HG03097 (cell line): ENCODE data around the gene TREML2.
"Not testable (repeated sequence)": the region's sequence is repeated elsewhere in the genome, so short reads cannot be mapped to it uniquely, and the experiment has no call there.

Experiments used
- ATAC-seq: cut with Tn5 transposase; IDR thresholded peaks from one replicate; pipeline ENCODE4 v1.9.1; 2021; ENCODE audit not compliant: unreplicated experiment, low FRiP score

The TREML2 gene

DNA sequence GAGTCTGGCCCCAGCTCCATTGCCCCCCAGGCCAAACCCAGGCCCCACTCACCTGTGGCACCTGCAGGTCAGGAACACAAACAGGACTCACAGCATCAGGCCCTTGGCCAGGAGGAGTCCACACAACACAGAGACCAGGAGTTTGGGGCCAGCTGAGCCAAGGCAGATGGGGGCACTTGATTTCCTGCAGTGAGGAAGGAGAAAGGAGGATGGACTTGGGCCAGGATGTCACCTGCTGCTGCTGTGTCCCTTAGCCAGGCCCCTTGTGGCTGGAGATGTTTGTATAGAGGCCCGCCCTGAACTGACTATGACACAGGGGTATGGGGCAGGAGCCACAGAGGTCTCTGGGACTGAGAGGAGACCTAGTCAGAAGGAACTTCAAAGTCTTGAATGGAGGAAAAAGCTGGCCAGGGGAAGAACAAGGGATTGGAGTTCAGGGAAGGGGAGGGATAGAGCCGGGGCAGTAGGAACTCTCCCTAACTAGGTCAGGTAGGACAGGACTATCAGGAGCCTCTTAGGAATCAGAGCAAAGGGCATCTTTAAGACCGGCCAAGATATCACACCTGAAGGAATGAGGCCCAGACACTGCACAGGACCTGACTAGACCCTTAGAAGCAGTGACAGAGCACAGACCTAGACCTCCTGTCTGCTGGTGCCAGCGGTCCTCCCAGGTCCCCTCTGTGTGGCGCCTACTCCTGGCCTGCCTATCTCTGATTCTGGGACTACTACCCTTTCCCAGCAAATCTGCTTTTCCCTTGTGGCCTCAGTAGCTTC, 8.8 kb upstream of the TREML2 start:
- ATAC-seq, result no peak

DNA sequence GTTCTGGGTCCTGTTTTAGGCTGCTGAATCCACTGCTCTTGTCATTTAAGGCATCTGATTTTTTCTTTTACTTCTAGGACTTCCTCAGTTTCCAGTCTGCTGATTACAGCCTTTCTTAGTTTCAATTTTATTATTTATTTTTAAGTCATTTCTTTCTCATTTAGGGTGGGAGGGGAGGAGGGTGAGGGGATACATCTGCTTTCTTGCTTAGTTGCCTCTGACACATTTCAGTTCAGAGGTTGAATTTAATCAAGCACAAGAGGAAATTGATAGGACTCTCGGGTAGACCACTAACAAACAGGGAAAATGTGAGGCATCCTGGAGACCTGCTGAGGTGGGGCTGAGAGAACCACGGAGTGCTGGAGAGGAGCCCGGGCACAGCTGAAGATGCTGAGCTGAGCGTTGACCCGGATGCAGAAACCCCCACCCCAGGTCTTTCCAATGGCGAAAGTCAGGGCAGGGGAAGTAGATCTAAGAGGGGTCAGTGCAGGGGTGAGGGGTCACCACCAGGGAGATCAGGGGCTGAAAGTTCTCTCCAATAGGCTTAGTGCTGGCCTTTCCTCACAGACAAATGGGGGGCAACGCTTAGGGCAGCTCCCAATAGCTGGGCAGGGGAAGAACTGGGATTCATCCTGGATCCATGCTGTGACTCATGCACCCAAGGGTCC, 7.6 kb upstream of the TREML2 start:
- ATAC-seq, result no peak

DNA sequence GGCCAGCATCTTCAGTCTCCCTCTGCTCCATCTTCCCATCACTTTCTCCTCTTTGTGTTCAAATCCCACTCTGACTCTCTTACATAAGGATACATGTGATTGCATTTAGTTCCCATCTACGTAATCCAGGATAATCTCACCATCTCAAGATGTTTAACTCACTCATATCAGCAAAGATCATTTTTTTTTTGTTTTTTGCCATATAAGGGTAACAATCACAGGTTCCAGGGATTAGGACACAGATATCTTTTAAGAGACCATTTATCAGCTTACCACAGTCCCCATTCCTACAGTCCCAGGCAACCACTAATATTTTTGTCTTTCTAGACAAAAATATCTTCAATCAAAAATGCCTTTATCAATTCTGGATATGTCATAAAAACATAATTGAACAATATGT, 3.2 kb upstream of the TREML2 start:
- ATAC-seq, result no peak

DNA sequence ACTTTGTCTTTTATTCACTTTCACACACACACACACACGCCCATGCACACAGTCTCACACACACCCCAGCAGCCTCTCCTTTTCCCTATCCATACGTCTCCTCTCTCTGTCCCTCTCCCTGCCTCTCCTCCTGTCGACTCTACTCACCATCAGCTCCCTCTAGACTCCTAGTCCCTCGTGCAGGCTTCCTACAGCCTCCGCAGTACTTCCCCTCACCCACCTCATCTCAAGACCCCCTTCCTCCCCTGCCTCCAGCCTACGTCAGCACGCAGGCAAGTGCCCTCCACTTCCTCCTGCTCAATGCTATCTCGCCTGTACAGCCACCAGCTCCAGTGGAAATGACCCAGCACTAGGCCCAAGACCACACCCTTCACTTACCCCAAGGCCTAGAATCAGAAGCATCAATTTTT, 820 bp upstream of the TREML2 start:
- ATAC-seq, result no peak

DNA sequence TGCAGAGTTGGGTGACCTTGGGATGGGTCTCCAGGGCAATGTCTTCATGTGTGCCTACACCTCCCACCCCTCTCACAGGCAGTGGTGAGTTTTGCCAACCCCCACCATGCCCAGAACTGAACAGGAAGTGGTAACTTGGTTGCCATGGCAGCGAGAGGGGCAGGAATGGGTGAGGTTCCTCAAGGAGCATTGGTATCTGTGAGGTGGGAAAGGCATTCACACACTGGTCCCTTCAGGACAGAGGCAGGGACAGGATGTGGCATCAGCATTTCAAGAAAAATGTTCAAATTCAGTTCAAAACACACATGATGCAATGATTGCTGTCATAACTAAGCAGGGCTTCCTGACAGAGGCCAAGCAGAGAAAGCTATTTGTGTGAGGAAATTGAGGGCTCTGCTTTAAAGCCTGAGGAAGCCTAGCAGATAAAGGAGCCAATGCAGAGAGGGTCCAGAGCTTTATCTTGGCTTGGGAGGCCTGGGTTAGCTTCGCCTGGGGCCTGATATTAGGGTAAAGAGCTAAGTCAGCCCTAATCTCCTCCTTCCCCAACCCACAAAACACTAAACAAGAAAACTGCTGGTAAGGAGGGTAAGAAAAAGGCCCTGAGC, 551 bp downstream of the TREML2 start:
- no peak for ATAC-seq

DNA sequence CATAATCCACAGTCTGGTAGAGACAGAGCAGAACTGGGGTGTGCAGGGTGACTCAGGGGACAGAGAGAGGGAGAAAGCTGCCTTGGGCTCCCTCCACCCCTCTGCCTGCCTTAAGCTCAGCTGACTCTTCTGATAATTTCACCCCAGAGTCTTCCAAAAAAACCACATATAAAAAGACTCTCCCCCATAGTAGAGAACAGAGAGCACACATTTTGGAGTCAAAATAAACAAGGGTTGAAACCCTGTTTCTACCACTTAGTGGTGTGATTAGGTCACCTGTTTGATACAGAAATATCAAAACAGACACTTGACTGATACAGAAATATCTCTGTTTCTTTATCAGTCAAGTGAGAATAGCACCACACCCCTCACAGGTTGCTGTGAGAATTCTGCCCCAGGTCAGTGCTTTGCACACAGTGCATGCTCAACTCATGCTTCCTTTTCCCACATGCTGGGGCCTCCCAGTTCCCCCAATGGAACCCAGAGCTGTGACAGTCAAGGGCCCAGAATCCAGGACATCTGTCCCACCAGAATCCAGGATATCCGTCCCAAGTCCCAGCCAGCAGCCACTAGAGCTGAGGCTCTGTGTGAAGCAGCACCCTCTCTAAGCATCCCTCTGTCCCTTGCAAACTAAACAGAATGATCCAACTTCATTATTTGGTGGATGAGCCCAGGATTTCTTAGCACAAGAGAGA, 1.2 kb downstream of the TREML2 start:
- no peak for ATAC-seq

DNA sequence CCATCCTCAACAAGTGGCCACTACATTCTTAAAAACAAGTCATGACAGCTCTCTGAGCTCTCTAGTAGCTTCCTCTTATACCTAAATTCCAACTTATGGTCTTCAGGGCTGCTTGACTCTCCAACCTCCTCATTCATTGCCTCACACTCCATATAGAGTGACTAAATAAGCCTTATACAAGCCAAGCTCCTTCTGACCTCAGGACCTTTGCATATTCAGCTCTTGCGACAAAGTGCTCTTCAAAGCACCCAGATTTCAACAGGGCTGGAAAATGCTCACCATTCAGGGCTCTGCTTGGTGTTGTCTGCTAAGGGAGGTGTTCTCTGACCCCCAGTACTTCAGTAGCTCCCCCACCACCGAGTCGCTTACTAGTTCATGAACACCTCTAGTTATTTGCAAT, 3.7 kb downstream of the TREML2 start:
- ATAC-seq, result no peak

DNA sequence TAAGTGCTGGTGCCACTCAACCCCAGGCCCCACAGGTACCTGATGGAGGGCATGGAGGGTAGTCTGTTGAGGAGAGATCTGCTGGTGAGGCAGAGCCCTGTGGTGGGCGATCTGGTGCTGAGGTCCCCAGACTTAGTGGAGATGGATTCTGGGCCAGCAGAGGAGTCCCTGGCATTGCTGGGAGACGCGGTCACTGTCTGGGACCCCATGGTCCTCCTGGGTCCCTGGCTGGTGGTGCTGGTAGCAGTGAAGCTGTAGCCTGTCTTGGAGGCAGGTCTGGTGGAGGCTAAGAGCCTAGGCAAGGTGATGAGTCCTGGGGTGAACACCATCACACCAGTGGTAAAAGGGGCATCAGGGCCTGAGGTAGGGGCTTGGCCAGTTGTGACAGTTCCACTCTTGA, 6.6 kb downstream of the TREML2 start:
- ATAC-seq, result no peak

DNA sequence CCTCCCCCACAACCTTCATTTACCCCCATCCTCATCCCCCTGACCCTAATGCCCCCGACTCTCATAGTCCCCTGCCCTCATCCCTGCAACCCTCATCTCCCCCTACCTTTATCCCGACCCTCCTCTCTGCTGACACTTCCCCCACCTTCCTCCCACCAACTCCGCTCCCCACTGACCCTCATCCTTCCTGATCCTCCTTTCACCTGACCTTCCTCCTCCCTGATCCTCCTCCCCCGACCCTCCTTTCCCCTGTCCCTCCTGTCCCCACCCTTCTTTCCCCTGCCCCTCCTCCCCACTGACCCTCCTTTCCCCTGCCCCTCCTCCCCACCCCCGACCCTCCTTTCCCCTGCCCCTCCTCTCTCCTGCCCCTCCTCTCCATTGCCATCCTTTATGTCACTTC, 7.1 kb downstream of the TREML2 start:
- ATAC-seq, result no peak

DNA sequence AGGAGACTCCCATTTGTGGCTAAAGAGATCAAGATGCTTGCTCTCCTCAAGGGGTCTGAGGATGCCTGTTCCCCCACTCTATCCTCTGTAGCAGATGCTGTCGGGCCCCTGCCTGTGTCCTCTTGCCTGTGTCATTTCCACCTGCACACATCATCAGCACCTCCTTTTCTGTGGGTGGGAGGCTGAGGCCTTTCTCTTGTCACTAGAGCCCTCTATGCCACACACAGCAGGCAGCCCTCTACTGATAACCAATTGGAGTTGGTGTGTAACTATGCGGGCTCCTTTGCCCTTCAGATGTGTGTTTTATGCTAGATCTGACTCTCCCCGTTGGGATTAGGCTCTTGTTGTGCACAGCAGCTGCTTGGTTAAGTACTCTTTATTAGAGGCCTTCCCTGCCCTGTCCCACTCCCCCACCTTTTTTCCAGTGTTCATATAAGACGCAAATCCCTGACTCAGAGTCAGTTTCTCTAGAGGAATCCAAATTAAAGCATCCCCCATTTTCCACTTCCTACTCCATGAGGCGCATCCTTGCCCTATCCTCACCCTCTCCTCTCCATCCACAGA, 7.7 kb downstream of the TREML2 start:
- ATAC-seq, result no peak

DNA sequence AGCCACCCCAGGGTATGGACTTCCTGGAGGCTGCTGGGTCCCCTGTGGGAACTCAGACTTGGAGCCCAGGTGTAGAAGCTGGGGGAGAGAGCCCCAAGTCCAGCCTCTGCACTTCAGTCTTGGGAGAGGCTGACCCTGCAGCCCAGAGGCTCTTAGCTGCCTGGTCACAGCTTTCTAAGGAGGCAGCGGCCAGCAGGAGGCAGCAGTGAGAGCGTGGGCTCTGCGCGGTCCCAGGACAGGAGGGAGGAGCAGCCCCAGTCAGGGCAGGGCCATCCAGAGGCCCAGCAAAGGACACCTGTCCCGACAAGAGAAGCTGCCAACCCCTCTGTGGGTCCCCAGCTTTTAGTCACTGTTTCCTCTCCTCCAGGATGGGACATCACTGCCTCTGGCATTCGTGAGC, 9.4 kb downstream of the TREML2 start:
- ATAC-seq, result no peak

DNA sequence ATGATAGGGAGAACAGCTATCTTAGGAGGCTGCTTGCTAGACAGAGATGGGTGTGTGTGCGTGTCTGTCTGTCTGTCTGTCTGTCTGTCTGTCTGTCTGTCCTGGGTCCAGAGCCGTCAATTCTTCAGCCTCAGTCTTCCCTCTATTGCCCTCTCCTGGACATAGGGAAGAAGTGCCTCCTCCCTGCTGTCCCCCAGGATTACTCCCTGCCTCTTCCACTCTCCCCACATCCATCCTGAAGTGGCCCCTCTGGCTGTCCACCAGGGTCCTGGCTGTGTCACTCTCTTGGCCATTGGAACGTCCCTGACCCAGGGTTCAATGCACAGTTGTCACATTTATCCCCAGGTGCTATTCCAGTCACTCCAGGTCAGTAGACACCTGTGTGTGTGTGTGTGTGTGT, 10.2 kb downstream of the TREML2 start:
- ATAC-seq, result no peak

DNA sequence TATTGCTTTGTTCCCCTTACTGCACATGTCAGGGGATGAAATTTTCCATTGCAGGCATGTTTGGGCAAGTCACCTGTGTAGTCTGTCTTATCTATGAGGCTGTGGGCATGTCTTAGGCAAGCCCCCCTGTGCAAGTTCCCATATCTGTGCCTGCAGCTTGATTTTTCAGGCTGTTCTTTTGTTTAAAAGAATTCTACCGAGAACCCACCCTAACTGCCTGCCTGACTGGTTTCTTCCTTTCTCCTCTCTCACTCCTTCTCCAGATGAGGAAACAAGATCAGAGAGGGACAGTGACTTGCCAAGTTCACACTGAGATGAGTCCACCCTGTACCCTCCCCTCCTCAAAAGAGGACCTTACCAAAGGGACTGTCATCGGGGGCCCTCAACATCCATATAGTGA, 11.0 kb downstream of the TREML2 start:
- no peak for ATAC-seq

DNA sequence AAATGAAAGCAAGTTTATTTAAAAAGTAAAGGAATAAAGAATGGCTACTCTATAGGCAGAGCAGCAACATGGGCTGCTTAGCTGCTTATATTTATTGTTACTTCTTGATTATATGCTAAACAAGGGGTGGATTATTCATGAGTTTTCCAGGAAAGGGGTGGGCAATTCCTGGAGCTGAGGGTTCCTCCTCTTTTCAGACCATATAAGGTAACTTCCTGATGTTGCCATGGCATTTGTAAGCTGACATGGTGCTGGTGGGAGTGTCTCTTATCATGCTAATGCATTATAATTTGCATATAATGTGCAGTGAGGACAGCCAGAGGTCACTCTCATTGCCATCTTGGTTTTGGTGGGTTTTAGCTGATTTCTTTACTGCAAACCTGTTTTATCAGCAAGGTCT, 11.9 kb downstream of the TREML2 start:
- not testable (repeated sequence) for ATAC-seq

DNA sequence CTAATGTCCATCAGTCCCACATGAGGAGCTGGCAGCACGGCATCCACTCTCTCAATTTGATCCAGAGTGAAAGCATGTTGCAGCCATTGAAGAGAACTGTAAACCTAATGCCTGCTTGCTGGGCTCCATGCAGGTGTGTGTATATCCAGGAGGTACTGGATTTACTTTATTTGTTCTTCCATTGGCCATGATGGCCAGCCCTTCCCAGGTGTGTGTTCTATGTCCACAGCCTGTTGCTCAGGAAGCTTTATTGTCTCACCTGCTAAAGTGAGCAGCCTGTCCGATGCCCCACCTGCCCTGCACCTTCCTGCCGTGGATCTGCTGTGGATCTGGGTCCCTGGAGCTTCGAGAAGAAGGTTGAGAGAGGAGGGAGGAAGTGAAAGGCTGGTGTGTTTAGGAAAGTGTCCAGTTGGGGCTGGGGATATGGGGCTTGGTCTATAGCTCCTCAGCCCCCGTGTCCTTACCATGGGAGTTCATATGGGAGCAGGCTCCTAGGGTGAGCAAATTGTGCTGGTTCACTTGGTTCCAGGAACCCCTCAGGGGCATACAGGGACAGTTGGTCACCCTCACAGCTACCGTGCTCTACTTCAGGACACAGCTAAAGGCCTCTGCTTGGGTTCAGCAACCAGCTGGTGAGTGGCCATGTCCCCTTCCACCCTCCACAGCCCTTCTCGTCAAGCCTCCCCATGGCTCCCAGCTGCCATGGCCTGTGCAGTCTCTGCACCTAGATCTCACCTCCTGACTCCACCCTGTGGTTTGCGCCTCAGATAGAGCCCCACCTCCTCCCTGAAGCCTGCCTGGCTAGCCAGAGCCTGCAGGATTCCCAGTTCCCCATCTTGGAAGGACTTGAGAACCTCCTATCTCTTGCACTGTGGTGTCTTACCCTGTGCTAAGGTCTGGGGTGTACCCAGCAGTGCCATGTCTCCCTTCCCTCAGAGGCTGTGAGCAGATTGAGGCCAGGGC, 12.7 kb downstream of the TREML2 start:
- ATAC-seq, result no peak

DNA sequence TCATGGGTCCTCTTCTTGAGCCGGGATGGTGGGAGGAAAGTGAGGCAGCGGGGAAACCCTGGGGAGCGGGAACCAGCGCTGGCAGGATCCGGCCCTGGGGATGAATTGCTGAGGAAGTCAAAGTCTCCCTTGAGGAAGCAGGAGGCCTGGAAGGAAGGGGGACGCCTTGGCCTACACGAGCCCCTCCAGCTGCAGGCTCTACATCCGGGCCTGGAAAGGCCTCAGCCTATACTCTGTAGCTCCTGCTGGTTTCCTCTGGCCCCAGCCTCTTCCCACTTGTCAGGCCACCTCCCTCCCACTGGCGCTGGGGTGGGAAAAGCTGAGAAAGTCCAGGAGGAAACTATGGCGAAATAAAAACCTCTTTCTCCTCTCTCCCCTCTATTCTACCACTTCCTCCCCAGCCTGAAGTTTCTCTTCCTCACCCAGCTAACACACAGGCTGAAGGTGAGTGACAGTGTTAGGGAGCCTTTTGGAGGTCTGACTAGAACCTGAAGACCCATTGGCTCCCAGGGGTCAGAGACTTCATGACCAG, 14.9 kb downstream of the TREML2 start:
- no peak for ATAC-seq

DNA sequence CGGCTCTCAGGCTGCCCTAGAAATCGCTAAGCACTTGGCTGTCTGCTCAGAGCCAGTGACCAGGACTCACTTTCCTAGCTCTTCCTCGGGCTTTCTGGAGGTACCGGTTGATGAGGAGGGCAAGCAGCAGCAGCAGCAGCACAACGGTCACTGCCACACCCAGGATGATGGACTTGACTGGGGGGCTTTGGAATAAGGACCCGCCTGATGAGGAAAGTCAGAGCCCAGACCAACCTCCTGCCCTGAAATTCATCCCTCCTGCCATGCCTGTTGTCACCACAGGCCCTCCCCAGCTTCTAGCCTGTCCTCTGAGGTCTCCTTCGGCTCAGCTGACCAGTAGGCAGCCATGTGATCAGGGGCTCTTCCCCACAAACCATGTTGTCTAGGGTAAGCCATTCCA, 16.2 kb downstream of the TREML2 start:
- no peak for ATAC-seq

DNA sequence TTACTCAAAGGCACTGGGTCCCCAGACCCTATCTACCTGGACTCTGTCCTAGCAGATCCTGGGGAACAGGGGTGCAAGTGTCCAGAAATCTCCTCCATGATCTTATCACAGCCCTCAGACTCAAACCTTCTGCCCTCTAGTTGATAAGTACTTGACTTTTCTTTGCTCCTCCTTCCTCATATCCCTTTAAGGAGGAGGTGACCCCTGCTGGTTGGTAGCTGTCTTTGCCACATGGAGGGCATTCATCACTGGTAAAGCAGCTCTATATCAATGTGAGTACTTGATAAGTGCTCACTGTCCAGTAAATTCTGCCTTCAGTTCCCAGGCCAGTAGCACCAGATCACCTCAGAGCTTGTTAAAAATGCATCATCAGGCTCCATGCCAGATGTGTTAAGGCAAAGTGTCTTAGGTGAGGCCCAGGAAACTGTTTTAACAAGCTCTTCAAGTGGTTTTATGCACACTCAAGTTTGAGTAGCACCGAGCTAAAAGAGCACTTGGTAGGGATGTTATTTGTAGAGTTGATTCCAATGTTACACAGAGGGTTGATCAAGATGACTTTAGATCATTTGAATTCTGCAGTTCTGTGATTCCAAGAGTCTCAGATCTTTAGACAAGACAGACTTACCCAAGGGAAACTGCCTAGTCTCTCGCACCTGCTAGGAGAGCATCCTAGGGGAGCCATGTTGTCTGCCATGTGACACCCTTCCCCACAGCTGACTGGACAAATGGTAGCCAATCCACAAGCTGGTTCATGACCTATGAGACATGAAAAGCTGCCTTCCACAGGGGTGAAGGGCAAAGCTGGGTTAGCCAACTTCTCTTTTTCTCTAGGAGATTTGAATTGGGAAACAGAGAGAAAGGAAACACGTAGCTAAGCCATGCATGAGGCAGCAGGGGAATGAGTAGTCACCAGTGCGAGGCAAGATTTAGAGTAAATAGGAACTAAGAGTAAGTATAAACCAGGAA, 18.6 kb downstream of the TREML2 start:
- ATAC-seq, result no peak

DNA sequence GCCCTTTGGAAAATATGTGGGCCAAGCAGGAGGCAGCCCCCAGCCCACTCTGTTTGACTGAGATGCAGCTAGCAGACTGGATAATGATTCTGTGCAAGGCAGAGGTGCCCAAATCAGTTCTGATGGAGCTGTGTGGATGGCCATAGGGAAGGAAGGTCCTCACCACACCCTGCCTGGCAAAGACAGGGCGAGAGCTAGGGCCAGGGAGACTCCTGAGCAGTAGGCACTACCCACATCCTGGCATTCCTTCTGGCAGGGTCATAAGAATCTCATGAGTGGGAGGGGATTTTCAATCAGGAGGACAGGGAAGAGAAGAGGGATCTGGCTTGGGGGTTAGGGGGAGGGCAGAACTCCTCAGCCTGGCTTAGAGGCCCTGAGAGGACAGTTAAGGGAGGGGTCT, 19.4 kb downstream of the TREML2 start:
- ATAC-seq, result no peak
